Esophagus (tissue), 2 donors: ENCODE results near the gene INCENP. TPM values are rescaled to one million over a fixed set of nuclear protein-coding genes. Genes with fewer than 3 reads are reported as not detected.

Source experiments
- H3K27ac ChIP-seq, 2 donors: one replicate each; pipeline ENCODE4 v1.5.1; 2013; ENCODE audit warnings: low read depth in 2 of 2, mild to moderate bottlenecking in 2 of 2, inconsistent platforms in 1 of 2, low read length in 1 of 2, moderate library complexity in 1 of 2
- H3K27me3 ChIP-seq, 2 donors: one replicate each; pipeline ENCODE4 v1.6.1; 2013; ENCODE audit warnings: low read length in 2 of 2, control low read depth in 1 of 2, mild to moderate bottlenecking in 1 of 2; ENCODE audit not compliant: insufficient read depth in 2 of 2, control insufficient read depth in 1 of 2
- H3K36me3 ChIP-seq, 2 donors: one replicate each; pipeline ENCODE4 v1.6.1; 2013; ENCODE audit warnings: low read length in 1 of 2; ENCODE audit not compliant: control insufficient read depth in 2 of 2, insufficient read depth in 2 of 2
- H3K4me1 ChIP-seq, 2 donors: one replicate each; pipeline ENCODE4 v1.6.1; 2013; ENCODE audit warnings: low read length in 1 of 2; ENCODE audit not compliant: control insufficient read depth in 2 of 2, insufficient read depth in 2 of 2
- H3K4me3 ChIP-seq, 2 donors: one replicate each; pipeline ENCODE4 v1.5.1; 2013; ENCODE audit warnings: low read length in 2 of 2, mild to moderate bottlenecking in 2 of 2, low read depth in 1 of 2, moderate library complexity in 1 of 2
- H3K9me3 ChIP-seq, 2 donors: one replicate each; pipeline ENCODE4 v1.6.1; 2013; ENCODE audit warnings: mild to moderate bottlenecking in 2 of 2, low read depth in 1 of 2, low read length in 1 of 2, moderate library complexity in 1 of 2; ENCODE audit not compliant: control insufficient read depth in 2 of 2, insufficient read depth in 1 of 2
- WGBS, 2 donors: extraction: QIAGEN DNeasy Blood & Tissue Kit; methylation state at CpG; one replicate each; pipeline ENCODE4 v1.1.7; 2013; 5-methylcytosine and 5-hydroxymethylcytosine counted together
- polyA plus RNA-seq, 2 donors: library from polyadenylated mRNA; stranded (reverse); fragments of 200-250 nt; gene quantifications; one replicate each; pipeline ENCODE4 v1.2.3, GENCODE V29; 2013
- donor health status: healthy with polysubstance abuse.
- donor health status: Bipolar disorder and iron deficiency.

INCENP gene
- polyA plus RNA-seq, 2 donors: 13.7 to 17.5 TPM

GRCh38 chr11:62103986-62104385 is 19.8 kb upstream of the INCENP start:
- H3K27me3 ChIP-seq: no peaks in the 10 kb centered on the region
- no peak overlapping the region for H3K27ac ChIP-seq
- H3K9me3 ChIP-seq: no peaks in the 10 kb centered on the region
- no peaks in the 10 kb centered on the region for H3K4me1 ChIP-seq
- no peak overlapping the region for H3K4me3 ChIP-seq
- no peaks in the 10 kb centered on the region for H3K36me3 ChIP-seq
- WGBS, 2 donors: 39 to 50% methylated on average over 3 of the region's 3 CpGs

- H3K36me3 ChIP-seq: no peaks in the 10 kb centered on the region
- no peaks in the 10 kb centered on the region for H3K4me1 ChIP-seq
- no peaks in the 10 kb centered on the region for H3K9me3 ChIP-seq
- 26 to 34% methylated on average over 11 of the region's 11 CpGs for WGBS, 2 donors
- H3K27ac ChIP-seq: peak overlapping the region; percentile 63 to 72
- no peaks in the 10 kb centered on the region for H3K27me3 ChIP-seq
- no peak overlapping the region for H3K4me3 ChIP-seq
These were observed 18.8 kb upstream of the INCENP start for GRCh38 chr11:62104816-62105653.

- H3K4me1 ChIP-seq: no peaks in the 10 kb centered on the region
- 34 to 49% methylated on average over 5 of the region's 5 CpGs for WGBS, 2 donors
- H3K27ac ChIP-seq: peak overlapping the region in 1 of 2 donors; percentile 14
- H3K27me3 ChIP-seq: no peaks in the 10 kb centered on the region
- H3K36me3 ChIP-seq: no peaks in the 10 kb centered on the region
- H3K4me3 ChIP-seq: no peak overlapping the region
- H3K9me3 ChIP-seq: no peaks in the 10 kb centered on the region
These were observed 18.1 kb upstream of the INCENP start for GRCh38 chr11:62105667-62106191.

GRCh38 chr11:62108017-62108750 is 15.6 kb upstream of the INCENP start:
- Histone ChIP-seq H3K4me3 (no peak overlapping the region), H3K27ac (no peak overlapping the region), H3K4me1 (no peaks in the 10 kb centered on the region), H3K27me3 (no peaks in the 10 kb centered on the region), H3K36me3 (no peaks in the 10 kb centered on the region), H3K9me3 (no peaks in the 10 kb centered on the region)
- 42 to 43% methylated on average over 14 of the region's 14 CpGs for WGBS, 2 donors

GRCh38 chr11:62108971-62109404 is 14.8 kb upstream of the INCENP start:
- Histone ChIP-seq H3K27ac (no peak overlapping the region), H3K36me3 (no peaks in the 10 kb centered on the region), H3K4me3 (no peak overlapping the region), H3K27me3 (no peaks in the 10 kb centered on the region), H3K9me3 (no peaks in the 10 kb centered on the region), H3K4me1 (no peaks in the 10 kb centered on the region)
- WGBS, 2 donors: 57 to 63% methylated on average over 6 of the region's 6 CpGs

GRCh38 chr11:62115085-62115694 is 8.6 kb upstream of the INCENP start:
- H3K36me3 ChIP-seq: no peaks in the 10 kb centered on the region
- no peaks in the 10 kb centered on the region for H3K9me3 ChIP-seq
- no peak overlapping the region for H3K27ac ChIP-seq
- H3K4me3 ChIP-seq: no peak overlapping the region
- H3K27me3 ChIP-seq: no peaks in the 10 kb centered on the region
- H3K4me1 ChIP-seq: no peaks in the 10 kb centered on the region
- 81 to 82% methylated on average over 5 of the region's 5 CpGs for WGBS, 2 donors

GRCh38 chr11:62116451-62116850 is 7.4 kb upstream of the INCENP start:
- WGBS, 2 donors: 56 to 58% methylated on average over 2 of the region's 2 CpGs

GRCh38 chr11:62119569-62119968 is 4.2 kb upstream of the INCENP start:
- 75 to 80% methylated on average over 3 of the region's 3 CpGs for WGBS, 2 donors
- Histone ChIP-seq H3K27me3 (no peaks in the 10 kb centered on the region), H3K9me3 (no peaks in the 10 kb centered on the region), H3K4me3 (no peak overlapping the region), H3K4me1 (no peaks in the 10 kb centered on the region), H3K36me3 (no peaks in the 10 kb centered on the region), H3K27ac (no peak overlapping the region)

More at GRCh38 chr11:62116451-62116850, 7.4 kb upstream of the INCENP start:
- no peaks in the 10 kb centered on the region for H3K4me1 ChIP-seq
- no peak overlapping the region for H3K4me3 ChIP-seq
- H3K27ac ChIP-seq: no peak overlapping the region
- H3K9me3 ChIP-seq: no peaks in the 10 kb centered on the region
- no peaks in the 10 kb centered on the region for H3K36me3 ChIP-seq
- H3K27me3 ChIP-seq: no peaks in the 10 kb centered on the region

- Histone ChIP-seq H3K9me3 (no peaks in the 10 kb centered on the region), H3K4me3 (no peak overlapping the region), H3K27ac (no peak overlapping the region), H3K4me1 (peaks cover 2 to 3% of the 10 kb centered on the region in 2 donors), H3K36me3 (no peaks in the 10 kb centered on the region), H3K27me3 (no peaks in the 10 kb centered on the region)
- WGBS, 2 donors: 70 to 81% methylated on average over 4 of the region's 4 CpGs
These were observed 3.8 kb upstream of the INCENP start for GRCh38 chr11:62120001-62120400.
